HepG2 (cell line): ENCODE results near the gene TNFRSF6B. TPM values are rescaled to one million over a fixed set of nuclear protein-coding genes. Genes with fewer than 3 reads are reported as not detected.

Experiments used
- LBX2 ChIP-seq: sonication (generic); formaldehyde crosslinking; IDR thresholded peaks from 2 replicates; pipeline ENCODE4 v1.5.0; 2020; ENCODE audit warnings: missing genetic modification reagents, mild to moderate bottlenecking, borderline replicate concordance
- LCORL ChIP-seq, 2 experiments: fragments of 450-650 bp in 1 of 2; sonication (generic) in 1 of 2; formaldehyde crosslinking in 1 of 2; IDR thresholded peaks; 2 replicates each; pipeline versions ENCODE4 v1.5.0 to v1.6.1; 2017 to 2020; ENCODE audit warnings: antibody characterized with exemption in 1 of 2, missing genetic modification reagents in 1 of 2
- MLXIP ChIP-seq: sonication (generic); formaldehyde crosslinking; IDR thresholded peaks from 2 replicates; pipeline ENCODE4 v1.9.0; 2021; ENCODE audit warnings: missing genetic modification reagents, borderline replicate concordance
- SNAPC4 ChIP-seq: sonication (generic); formaldehyde crosslinking; IDR thresholded peaks from 2 replicates; pipeline ENCODE4 v1.4.0; 2020; ENCODE audit warnings: mild to moderate bottlenecking, missing genetic modification reagents
- TFE3 ChIP-seq: IDR thresholded peaks from 2 replicates; pipeline ENCODE4 v1.6.1; 2016
- ZBTB43 ChIP-seq: sonication (generic); formaldehyde crosslinking; conservative IDR thresholded peaks from 2 replicates; pipeline ENCODE4 v1.4.0; 2020; ENCODE audit warnings: missing genetic modification reagents
- ZBTB7B ChIP-seq: sonication (generic); formaldehyde crosslinking; IDR thresholded peaks from 2 replicates; pipeline ENCODE4 v1.4.0; 2020; ENCODE audit warnings: missing genetic modification reagents
- ZFP82 ChIP-seq: sonication (generic); formaldehyde crosslinking; IDR thresholded peaks from 2 replicates; pipeline ENCODE4 v1.5.1; 2020; ENCODE audit warnings: mild to moderate bottlenecking, missing genetic modification reagents, borderline replicate concordance
- ZNF274 ChIP-seq: sonication (generic); formaldehyde crosslinking; IDR thresholded peaks from 2 replicates; pipeline ENCODE4 v1.5.1; 2020; ENCODE audit warnings: mild to moderate bottlenecking, missing genetic modification reagents
- ZNF3 ChIP-seq: IDR thresholded peaks from 2 replicates; pipeline ENCODE4 v1.7.0; 2017; ENCODE audit warnings: inconsistent platforms
- ZNF335 ChIP-seq: sonication (generic); formaldehyde crosslinking; IDR thresholded peaks from 2 replicates; pipeline ENCODE4 v1.4.0; 2020; ENCODE audit warnings: missing genetic modification reagents
- ZNF512B ChIP-seq: sonication (generic); formaldehyde crosslinking; IDR thresholded peaks from 2 replicates; pipeline ENCODE4 v1.5.1; 2020; ENCODE audit warnings: missing genetic modification reagents, mild to moderate bottlenecking, borderline replicate concordance
- ZNF644 ChIP-seq: IDR thresholded peaks from 2 replicates; pipeline ENCODE4 v1.6.1; 2016; ENCODE audit warnings: low read depth
- polyA plus RNA-seq, 8 experiments: library from polyadenylated mRNA; depleted of rRNA in 3 of 8; stranded (reverse) in 7 of 8; unstranded in 1 of 8; fragments of >200 nt; fragmentation: Illumina TruSeq in 4 of 8; extraction: Trizol in 4 of 8; gene quantifications; 2 replicates each; pipeline versions ENCODE4 v1.2.1 to v1.2.3, GENCODE V29; 2011 to 2016; ENCODE audit warnings: low read depth in 4 of 8, missing spikeins in 1 of 8, mixed read lengths in 1 of 8; ENCODE audit not compliant: insufficient read depth in 1 of 8
- total RNA-seq, 5 experiments: library from RNA; depleted of rRNA; stranded (reverse); fragments of >200 nt; fragmentation: Illumina TruSeq; extraction: Trizol; gene quantifications; 2 replicates each; pipeline ENCODE4 v1.2.3, GENCODE V29; 2016; ENCODE audit warnings: low read depth in 1 of 5

Gene TNFRSF6B
- total and polyA plus RNA-seq, 2 of the 13 experiments (the other 11 are each of a cell fraction or from before 2014, with no cell fraction given): 0.24 TPM; not detected in 1

- TF ChIP-seq ZNF512B (CRISPR knock-in tag) (peak; percentile 90), ZNF274 (CRISPR knock-in tag) (peak; percentile 97), LCORL (IDR thresholded peaks at IDR 0.05) (no peak), LCORL (CRISPR knock-in tag; IDR thresholded peaks at IDR 0.05) (peak; percentile 51), MLXIP (CRISPR knock-in tag) (peak; percentile 89; the same call in 1 of the 2 replicates), TFE3 (CRISPR knock-in tag) (no peak; the same call in none of the 2 replicates), ZFP82 (CRISPR knock-in tag) (no peak), ZNF3 (CRISPR knock-in tag) (no peak), LBX2 (CRISPR knock-in tag) (no peak), ZNF335 (CRISPR knock-in tag) (peak; percentile 83), SNAPC4 (CRISPR knock-in tag) (peak; percentile 85), ZNF644 (CRISPR knock-in tag) (no peak), ZBTB43 (no peak; the same call in 1 of the 2 replicates), ZBTB7B (CRISPR knock-in tag) (0 out of 2 replicates have a peak, but pooled peaks have one; percentile 28)
Measured at GRCh38 chr20:63737945-63738686, 41.7 kb downstream of the TNFRSF6B start (continued).
